OCI-LY7 (cell line): Measurements from ENCODE around the gene SLC35F1. TPM values are rescaled to one million over a fixed set of nuclear protein-coding genes. Genes with fewer than 3 reads are reported as not detected.

ENCODE experiments used
- BruUV-seq: library from RNA; stranded (reverse); fragments of 400-500 nt; replicated peaks from 2 replicates; lab custom pipeline; 2021; lab: Mats Ljungman, UMichigan
- CTCF ChIA-PET: fragments of 300-600 bp; sonication (Branson Sonifier 250); formaldehyde crosslinking; loops from one replicate; lab custom pipeline; 2022; ENCODE audit warnings: antibody characterized with exemption; ENCODE audit not compliant: unreplicated experiment; lab: Charles Lee
- POLR2A ChIA-PET: fragments of 300-600 bp; sonication (Branson Sonifier 250); formaldehyde crosslinking; loops from one replicate; lab custom pipeline; 2022; ENCODE audit warnings: antibody characterized with exemption; lab: Charles Lee
- DNase-seq: peaks from one replicate; pipeline ENCODE4 v3.0.0-alpha.2; 2015; ENCODE audit warnings: low spot score
- H2AFZ ChIP-seq: fragments of 200-600 bp; sonication (generic), shearing (Covaris generic); 2 replicates; pipeline ENCODE4 v1.6.1; 2014; ENCODE audit warnings: mild to moderate bottlenecking, antibody characterized with exemption, low read length, moderate library complexity
- H3K27ac ChIP-seq: fragments of 200-600 bp; sonication (generic); 2 replicates; pipeline ENCODE4 v1.5.1; 2014; ENCODE audit warnings: mixed run types, low read depth, mild to moderate bottlenecking, moderate library complexity, low read length, inconsistent platforms; ENCODE audit not compliant: poor library complexity, severe bottlenecking
- H3K36me3 ChIP-seq: fragments of 200-600 bp; sonication (generic); 2 replicates; pipeline ENCODE4 v1.6.1; 2014; ENCODE audit warnings: mild to moderate bottlenecking, antibody characterized with exemption, low read length, moderate library complexity, mixed read lengths; ENCODE audit not compliant: insufficient read depth
- H3K4me1 ChIP-seq: fragments of 200-600 bp; sonication (generic); 2 replicates; pipeline ENCODE4 v1.5.1; 2014; ENCODE audit warnings: mild to moderate bottlenecking, low read length; ENCODE audit not compliant: insufficient read depth, poor library complexity, severe bottlenecking
- H3K4me2 ChIP-seq: fragments of 200-600 bp; sonication (generic); 2 replicates; pipeline ENCODE4 v1.6.1; 2014; ENCODE audit warnings: mild to moderate bottlenecking, low read length
- H3K4me3 ChIP-seq: fragments of 200-600 bp; sonication (generic); 2 replicates; pipeline ENCODE4 v1.5.1; 2014; ENCODE audit warnings: mild to moderate bottlenecking, low read depth, low read length; ENCODE audit not compliant: poor library complexity, severe bottlenecking
- H3K79me2 ChIP-seq: fragments of 200-600 bp; sonication (generic); 2 replicates; pipeline ENCODE4 v1.6.1; 2016; ENCODE audit warnings: low read depth, mild to moderate bottlenecking, low read length, moderate library complexity, mixed read lengths; ENCODE audit not compliant: insufficient read depth
- H3K9me2 ChIP-seq: fragments of 200-600 bp; sonication (generic); 2 replicates; pipeline ENCODE4 v1.6.1; 2016; ENCODE audit warnings: mild to moderate bottlenecking, low read length, mixed read lengths; ENCODE audit not compliant: insufficient read depth
- H3K9me3 ChIP-seq: fragments of 200-600 bp; sonication (generic); 2 replicates; pipeline ENCODE4 v1.6.1; 2014; ENCODE audit warnings: mild to moderate bottlenecking, mixed run types, low read length, mixed read lengths
- H4K20me1 ChIP-seq: fragments of 200-600 bp; sonication (generic); 2 replicates; pipeline ENCODE4 v1.6.1; 2014; ENCODE audit warnings: mild to moderate bottlenecking, antibody characterized with exemption, low read length, moderate library complexity, mixed read lengths; ENCODE audit not compliant: insufficient read depth
- CTCF ChIP-seq: fragments of 200-600 bp; sonication (generic); conservative IDR thresholded peaks from 2 replicates; pipeline ENCODE4 v1.5.1; 2014; ENCODE audit warnings: mild to moderate bottlenecking, antibody characterized with exemption, low read length, moderate library complexity, mixed read lengths
- EZH2phosphoT487 ChIP-seq: fragments of 200-600 bp; sonication (generic); IDR thresholded peaks from 2 replicates; pipeline ENCODE4 v1.6.1; 2018; ENCODE audit warnings: low read depth, borderline replicate concordance, mild to moderate bottlenecking, mixed run types, antibody characterized with exemption, low read length, moderate library complexity, mixed read lengths
- intact Hi-C: fragments of 100-400 bp; cut with micrococcal nuclease; formaldehyde crosslinking; loops from one replicate; pipeline ENCODE4 v1.10.0; 2022; ENCODE audit not compliant: unreplicated experiment
- total RNA-seq, 2 experiments: library from RNA; depleted of rRNA in 1 of 2; stranded (reverse); fragments of >200 nt in 1 of 2; shearing (Covaris generic) in 1 of 2; gene quantifications; 2 replicates each; pipeline ENCODE4 v1.2.3, GENCODE V29; 2014 to 2022

SLC35F1 gene
- total RNA-seq, 2 experiments from 2014 or later: 0.03 TPM; not detected in 1

DNA sequence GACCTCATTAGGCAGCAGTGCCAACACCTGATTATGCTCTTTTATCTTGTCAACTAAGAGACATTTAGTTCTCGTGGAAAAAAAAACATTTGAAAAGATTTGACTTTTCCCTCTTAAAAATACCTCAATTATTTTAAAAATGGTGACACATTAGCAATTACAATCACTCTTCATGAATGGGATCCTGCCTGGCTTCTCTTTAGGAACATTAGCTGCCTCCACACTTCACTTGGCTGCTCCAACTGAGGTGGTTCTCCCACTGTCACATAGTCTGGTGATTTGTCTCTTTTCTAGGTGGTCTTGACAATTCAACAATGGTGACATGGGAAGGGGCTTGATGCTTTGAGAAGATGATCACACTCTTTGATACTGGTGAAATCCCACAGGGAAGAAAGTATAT lies 26.2 kb upstream of the SLC35F1 start:
- no peak for DNase-seq
- no peaks in the 10 kb centered on the region for H3K9me3 ChIP-seq
- H3K9me2 ChIP-seq: no peaks in the 10 kb centered on the region
- no peak overlapping the region for H3K27ac ChIP-seq
- no peaks in the 10 kb centered on the region for H3K79me2 ChIP-seq
- POLR2A ChIA-PET: interaction anchor here (1.0 kb wide), 1 partner anchor 9 kb away, joined by 3 read pairs; no protein-coding TSS in a partner anchor
- no TSS peak for BruUV-seq
- no peaks in the 10 kb centered on the region for H3K36me3 ChIP-seq
- H3K4me1 ChIP-seq: no peaks in the 10 kb centered on the region
- H3K4me3 ChIP-seq: no peak overlapping the region
- no peaks in the 10 kb centered on the region for H4K20me1 ChIP-seq
- CTCF ChIA-PET: no interaction called here
- H2AFZ ChIP-seq: no peak overlapping the region
- no peak overlapping the region for H3K4me2 ChIP-seq
- intact Hi-C loops: no loop called here
- TF ChIP-seq EZH2phosphoT487 (no peak), CTCF (no peak)

GRCh38 chr6:117890172-117890571 lies 16.9 kb upstream of the SLC35F1 start:
- H3K79me2 ChIP-seq: no peaks in the 10 kb centered on the region
- no peaks in the 10 kb centered on the region for H3K36me3 ChIP-seq
- BruUV-seq: no TSS peak
- no peak for DNase-seq
- POLR2A ChIA-PET: interaction anchor here (0.6 kb wide), 1 partner anchor 10 kb away, joined by 3 read pairs; no protein-coding TSS in a partner anchor
- H2AFZ ChIP-seq: no peak overlapping the region
- H3K9me3 ChIP-seq: no peaks in the 10 kb centered on the region
- TF ChIP-seq EZH2phosphoT487 (no peak), CTCF (no peak)
- intact Hi-C loops: no loop called here
- no peak overlapping the region for H3K27ac ChIP-seq
- H3K9me2 ChIP-seq: no peaks in the 10 kb centered on the region
- no peak overlapping the region for H3K4me2 ChIP-seq
- no peak overlapping the region for H3K4me3 ChIP-seq
- H4K20me1 ChIP-seq: no peaks in the 10 kb centered on the region
- CTCF ChIA-PET: no interaction called here
- H3K4me1 ChIP-seq: no peaks in the 10 kb centered on the region

- Histone ChIP-seq H4K20me1 (no peaks in the 10 kb centered on the region), H3K9me2 (no peaks in the 10 kb centered on the region), H3K4me2 (no peak overlapping the region), H3K27ac (no peak overlapping the region), H3K79me2 (no peaks in the 10 kb centered on the region), H3K36me3 (no peaks in the 10 kb centered on the region), H3K9me3 (no peaks in the 10 kb centered on the region), H3K4me3 (no peak overlapping the region), H2AFZ (no peak overlapping the region), H3K4me1 (no peaks in the 10 kb centered on the region)
- ChIA-PET POLR2A (no interaction called here), CTCF (no interaction called here)
- no peak for TF ChIP-seq CTCF
- no peak for TF ChIP-seq EZH2phosphoT487
- DNase-seq: no peak
- intact Hi-C loops: no loop called here
- BruUV-seq: no TSS peak
Measured at GRCh38 chr6:117906507-117906957, 532 bp upstream of the SLC35F1 start.
